NT2/D1 (cell line): ENCODE measurements around the gene TMEM132C.

Source experiments
- DNase-seq: peaks from one replicate; pipeline ENCODE4 v3.0.0-alpha.2; 2011; ENCODE audit warnings: low read depth, low spot score
- H3K27me3 ChIP-seq: 2 replicates; pipeline ENCODE4 v1.6.0; 2011; ENCODE audit warnings: mild to moderate bottlenecking; ENCODE audit not compliant: insufficient read length, insufficient read depth
- H3K36me3 ChIP-seq: 2 replicates; pipeline ENCODE4 v1.6.1; 2011; ENCODE audit warnings: mild to moderate bottlenecking, low read length, mixed read lengths; ENCODE audit not compliant: insufficient read depth, insufficient read length
- H3K4me1 ChIP-seq: 2 replicates; pipeline ENCODE4 v1.5.1; 2011; ENCODE audit not compliant: insufficient read depth, insufficient read length
- H3K4me3 ChIP-seq: 2 replicates; pipeline ENCODE4 v1.5.1; 2011; ENCODE audit warnings: low read depth; ENCODE audit not compliant: insufficient read length
- H3K9ac ChIP-seq: 2 replicates; pipeline ENCODE4 v1.6.0; 2011; ENCODE audit warnings: low read depth; ENCODE audit not compliant: insufficient read length
- H3K9me3 ChIP-seq: 2 replicates; pipeline ENCODE4 v1.5.1; 2011; ENCODE audit warnings: mild to moderate bottlenecking, low read length; ENCODE audit not compliant: insufficient read depth
- SUZ12 ChIP-seq: IDR thresholded peaks from 2 replicates; pipeline ENCODE4 v1.6.1; 2011; ENCODE audit not compliant: insufficient read length, insufficient read depth; ENCODE audit errors: extremely low read depth
- YY1 ChIP-seq: IDR thresholded peaks from 2 replicates; pipeline ENCODE4 v1.6.1; 2011; ENCODE audit not compliant: insufficient read length, insufficient read depth
- ZNF274 ChIP-seq: IDR thresholded peaks from 2 replicates; pipeline ENCODE4 v1.6.1; 2011; ENCODE audit warnings: mild to moderate bottlenecking, low read depth, low read length

The TMEM132C gene

DNA sequence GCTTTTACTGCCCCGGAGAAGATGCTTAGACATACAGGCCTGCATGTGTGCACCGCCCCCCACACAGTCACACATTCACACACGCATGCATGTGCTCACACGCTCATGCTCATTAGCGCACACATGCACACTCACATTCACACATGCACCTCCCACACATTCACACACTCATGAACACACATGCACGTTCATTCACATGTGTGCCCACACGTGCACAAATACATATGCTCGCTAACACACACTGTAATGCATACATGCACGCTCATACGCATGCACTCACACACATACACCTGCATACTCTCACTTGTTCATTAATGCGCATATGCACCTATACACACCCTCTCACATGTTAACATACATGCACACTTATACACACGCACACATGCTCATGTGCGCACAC lies 21.9 kb downstream of the TMEM132C start:
- no peak for TF ChIP-seq YY1
- TF ChIP-seq ZNF274, result no peak
- TF ChIP-seq SUZ12, result no peak
- no peaks in the 10 kb centered on the region for H3K36me3 ChIP-seq
- no peak for DNase-seq
- H3K9ac ChIP-seq, result no peak overlapping the region
- no peak overlapping the region for H3K4me3 ChIP-seq
- H3K27me3 ChIP-seq, result no peaks in the 10 kb centered on the region
- H3K9me3 ChIP-seq, result no peaks in the 10 kb centered on the region
- no peaks in the 10 kb centered on the region for H3K4me1 ChIP-seq

DNA sequence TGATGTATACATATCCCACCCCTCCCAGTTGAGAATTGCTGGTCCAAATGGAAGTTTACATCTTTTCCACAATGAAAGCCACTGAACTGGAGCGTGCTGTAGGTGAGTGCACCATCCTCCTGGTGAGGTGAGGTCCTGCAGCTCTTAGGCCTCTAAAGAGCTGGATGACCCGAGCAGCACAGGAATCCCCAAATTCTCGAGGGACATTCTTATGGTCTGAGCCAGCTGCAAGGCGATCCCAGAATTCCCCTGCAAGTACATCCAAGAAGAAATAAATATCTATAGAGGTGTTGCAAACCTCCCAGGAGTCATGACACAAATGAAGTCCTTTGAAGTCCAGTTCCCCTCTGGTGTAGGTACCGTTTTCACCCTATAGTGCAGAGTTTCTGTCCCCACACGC lies 24.0 kb downstream of the TMEM132C start:
- Histone ChIP-seq H3K36me3 (no peaks in the 10 kb centered on the region), H3K27me3 (no peaks in the 10 kb centered on the region), H3K9me3 (no peaks in the 10 kb centered on the region), H3K4me3 (no peak overlapping the region), H3K9ac (no peak overlapping the region), H3K4me1 (no peaks in the 10 kb centered on the region)
- no peak for TF ChIP-seq ZNF274
- no peak for TF ChIP-seq YY1
- TF ChIP-seq SUZ12, result no peak
- no peak for DNase-seq

DNA sequence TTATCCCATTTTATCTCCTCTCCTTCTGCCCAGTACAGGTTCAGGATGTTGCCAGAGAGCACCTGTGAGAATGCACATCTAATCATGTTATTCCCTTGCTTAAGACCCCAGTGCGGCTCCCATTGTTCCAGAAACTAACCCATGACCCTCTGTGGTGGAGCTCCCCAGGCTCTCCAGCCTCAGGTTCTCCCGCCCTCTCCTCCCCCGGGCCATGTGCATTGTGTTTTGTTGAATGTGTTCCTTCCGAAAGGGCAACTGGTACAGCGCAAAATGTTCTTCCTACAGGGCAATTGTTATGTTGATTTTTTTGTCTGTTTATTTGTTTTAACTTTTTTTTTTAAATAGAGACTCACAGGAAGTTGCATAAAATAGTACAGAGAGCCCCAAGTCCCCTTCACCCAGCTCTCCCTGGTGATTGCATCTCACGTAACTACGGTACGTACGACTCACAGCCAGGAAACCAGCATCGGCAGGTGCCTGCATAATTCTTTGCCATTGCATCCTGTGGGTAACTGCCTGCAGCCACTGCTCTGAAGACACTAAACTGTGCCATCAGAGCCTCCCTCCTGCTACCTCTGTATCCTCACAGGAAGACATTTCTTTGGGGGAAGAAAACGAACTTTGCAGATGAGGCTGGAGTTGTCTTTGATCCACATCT lies 31.2 kb downstream of the TMEM132C start:
- Histone ChIP-seq H3K9me3 (no peaks in the 10 kb centered on the region), H3K9ac (no peak overlapping the region), H3K27me3 (peaks cover 26% of the 10 kb centered on the region), H3K4me3 (no peak overlapping the region), H3K4me1 (peaks cover 3% of the 10 kb centered on the region), H3K36me3 (no peaks in the 10 kb centered on the region)
- no peak for TF ChIP-seq ZNF274
- TF ChIP-seq YY1, result no peak
- TF ChIP-seq SUZ12, result no peak
- DNase-seq, result peak; percentile 50

DNA sequence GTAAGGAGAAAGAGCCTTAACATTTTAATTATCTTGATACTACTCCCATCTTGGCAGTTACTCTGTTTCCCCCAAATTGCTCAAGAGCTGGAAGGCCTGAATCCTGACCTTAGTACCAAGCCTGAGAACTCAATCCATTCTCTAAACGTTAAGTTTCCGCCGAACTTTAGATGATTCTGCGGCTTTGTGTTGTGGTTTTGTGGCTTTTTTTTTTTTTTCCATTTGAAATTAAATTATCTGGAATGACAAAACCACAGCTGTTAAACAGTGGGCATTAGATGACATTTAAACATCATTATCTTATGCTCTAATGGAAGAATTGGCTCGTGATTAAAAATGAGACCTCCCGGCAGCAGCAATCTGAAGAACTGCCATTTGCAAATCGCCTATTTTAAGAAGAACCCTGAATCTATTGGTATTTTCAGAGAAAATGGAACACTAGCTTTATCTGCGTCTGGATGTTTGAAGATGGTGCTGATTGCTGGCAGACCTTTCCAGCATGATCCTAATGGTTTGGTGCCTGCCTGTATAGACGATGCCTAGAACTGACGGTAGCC lies 38.4 kb downstream of the TMEM132C start:
- Histone ChIP-seq H3K4me1 (peaks cover 3% of the 10 kb centered on the region), H3K9me3 (peaks cover 11% of the 10 kb centered on the region; the same call in 1 of the 2 replicates), H3K27me3 (peaks cover 3% of the 10 kb centered on the region), H3K36me3 (no peaks in the 10 kb centered on the region), H3K9ac (no peak overlapping the region), H3K4me3 (no peak overlapping the region)
- no peak for TF ChIP-seq ZNF274
- no peak for TF ChIP-seq YY1
- no peak for TF ChIP-seq SUZ12
- no peak for DNase-seq

DNA sequence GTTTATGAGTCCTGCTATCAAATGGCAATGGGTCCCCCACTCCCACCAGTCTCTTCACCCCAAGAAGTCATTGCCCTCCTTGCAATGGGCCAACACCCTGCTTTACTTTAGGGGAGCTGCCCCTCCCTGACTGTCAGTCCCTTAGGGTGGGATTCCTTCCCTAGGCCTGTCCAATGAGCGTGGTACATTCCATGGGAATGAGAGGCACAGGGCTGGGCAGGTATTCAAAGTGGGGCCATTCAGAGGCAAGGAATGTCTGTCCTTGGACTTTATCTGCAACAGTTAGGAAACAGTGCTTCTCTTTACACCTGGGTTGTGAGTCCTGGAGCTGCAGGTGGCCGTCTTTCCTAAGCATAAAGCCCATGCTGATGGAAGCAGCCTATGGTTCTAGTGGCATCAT lies 40.8 kb downstream of the TMEM132C start:
- H3K9me3 ChIP-seq, result peaks cover 13% of the 10 kb centered on the region; the same call in 1 of the 2 replicates
- no peak overlapping the region for H3K9ac ChIP-seq
- H3K27me3 ChIP-seq, result no peaks in the 10 kb centered on the region
- TF ChIP-seq YY1, result no peak
- no peak for TF ChIP-seq SUZ12
- TF ChIP-seq ZNF274, result no peak
- no peaks in the 10 kb centered on the region for H3K36me3 ChIP-seq
- H3K4me3 ChIP-seq, result no peak overlapping the region
- H3K4me1 ChIP-seq, result peaks cover 5% of the 10 kb centered on the region
- DNase-seq, result no peak

DNA sequence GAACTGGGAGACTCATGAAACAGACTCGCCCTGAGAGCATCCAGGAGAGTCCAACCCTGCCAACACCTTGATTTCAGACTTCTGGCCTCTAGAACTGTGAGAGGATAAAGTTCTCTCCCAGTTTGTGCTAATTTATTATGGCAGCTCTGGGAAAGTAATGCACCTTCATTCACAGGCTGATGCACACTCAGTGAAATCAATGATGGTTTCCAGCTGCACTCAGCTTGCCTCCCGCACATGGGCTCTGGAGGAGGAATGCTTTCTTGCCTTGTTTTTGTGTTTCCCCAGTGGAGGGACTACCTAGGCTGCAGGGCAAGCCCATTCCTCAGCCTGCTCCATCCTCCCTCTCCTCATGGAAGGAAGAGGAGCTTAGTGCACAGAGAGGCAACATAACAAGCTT lies 45.7 kb downstream of the TMEM132C start:
- DNase-seq, result no peak
- TF ChIP-seq ZNF274, result no peak
- TF ChIP-seq YY1, result no peak
- no peak for TF ChIP-seq SUZ12
- no peaks in the 10 kb centered on the region for H3K36me3 ChIP-seq
- H3K4me1 ChIP-seq, result peaks cover 15% of the 10 kb centered on the region
- no peak overlapping the region for H3K9ac ChIP-seq
- H3K27me3 ChIP-seq, result no peaks in the 10 kb centered on the region
- peaks cover 8% of the 10 kb centered on the region; the same call in 1 of the 2 replicates for H3K9me3 ChIP-seq
- no peak overlapping the region for H3K4me3 ChIP-seq

DNA sequence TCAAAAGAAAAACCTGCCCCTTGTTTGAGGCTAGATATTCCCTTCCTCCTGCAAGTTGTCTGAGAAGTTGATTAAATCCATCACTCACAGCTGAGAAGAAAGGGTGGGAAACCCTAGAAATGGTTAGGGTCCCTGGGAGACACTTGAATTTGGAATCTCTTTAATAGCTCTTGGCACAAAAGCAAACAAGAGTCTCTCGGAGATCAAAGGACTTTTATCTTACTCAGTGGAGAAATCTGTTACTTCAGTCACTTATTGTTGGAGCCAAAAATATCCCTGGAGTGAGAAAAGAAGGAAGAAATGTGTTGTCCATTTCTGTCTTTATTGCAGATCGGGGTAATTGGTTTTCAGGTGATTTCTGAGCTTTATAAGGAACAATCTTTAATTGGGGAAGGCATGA lies 47.0 kb downstream of the TMEM132C start:
- Histone ChIP-seq H3K36me3 (no peaks in the 10 kb centered on the region), H3K9me3 (peaks cover 8% of the 10 kb centered on the region; the same call in 1 of the 2 replicates), H3K27me3 (no peaks in the 10 kb centered on the region), H3K9ac (no peak overlapping the region), H3K4me1 (peaks cover 12% of the 10 kb centered on the region), H3K4me3 (no peak overlapping the region)
- DNase-seq, result no peak
- TF ChIP-seq ZNF274 (no peak), YY1 (no peak), SUZ12 (no peak)
